LNCaP clone FGC (cell line): ENCODE results near the gene COQ8B.

Experiments
- DNase-seq: peaks from one replicate; pipeline ENCODE4 v3.0.0-alpha.2; 2011; ENCODE audit warnings: low read depth
- H3K4me3 ChIP-seq: 2 replicates; pipeline ENCODE4 v1.5.1; 2011; ENCODE audit warnings: mild to moderate bottlenecking, low read depth, low read length, control low read depth
- TF ChIP-seq, protein P1 (sequence below): IDR thresholded peaks from 2 replicates; pipeline ENCODE4 v1.5.1; 2012; ENCODE audit warnings: mild to moderate bottlenecking; ENCODE audit not compliant: control insufficient read depth, insufficient read depth; ENCODE audit errors: extremely low read depth

The COQ8B gene

DNA sequence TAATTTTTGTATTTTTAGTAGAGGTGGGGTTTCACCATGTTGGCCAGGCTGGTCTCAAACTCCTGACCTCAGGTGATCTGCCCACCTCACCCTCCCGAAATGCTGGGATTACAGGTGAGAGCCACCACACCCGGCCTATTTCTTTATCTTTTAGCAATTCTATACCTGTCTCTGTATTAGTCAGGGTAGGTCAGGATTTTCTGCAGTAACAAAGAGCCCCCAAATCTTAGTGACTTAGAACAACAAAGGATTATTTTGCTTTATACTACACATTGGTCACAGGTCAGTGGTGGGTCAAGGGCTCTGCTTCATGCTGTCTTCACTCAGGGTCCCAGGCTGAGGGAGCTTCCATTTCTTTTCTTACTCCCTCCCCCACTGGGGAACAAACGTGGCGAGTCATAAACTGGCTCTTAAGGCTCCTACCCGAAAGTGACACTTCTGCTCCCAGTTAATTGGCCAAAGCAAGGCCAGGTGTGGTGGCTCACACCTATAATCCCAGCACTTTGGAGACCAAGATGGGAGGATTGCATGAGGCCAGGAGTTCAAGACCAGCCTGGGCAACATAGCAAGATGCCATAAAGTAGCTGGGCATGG is 7.1 kb upstream of the COQ8B start:
- no peak overlapping the region for H3K4me3 ChIP-seq
- TF ChIP-seq, protein P1, sequence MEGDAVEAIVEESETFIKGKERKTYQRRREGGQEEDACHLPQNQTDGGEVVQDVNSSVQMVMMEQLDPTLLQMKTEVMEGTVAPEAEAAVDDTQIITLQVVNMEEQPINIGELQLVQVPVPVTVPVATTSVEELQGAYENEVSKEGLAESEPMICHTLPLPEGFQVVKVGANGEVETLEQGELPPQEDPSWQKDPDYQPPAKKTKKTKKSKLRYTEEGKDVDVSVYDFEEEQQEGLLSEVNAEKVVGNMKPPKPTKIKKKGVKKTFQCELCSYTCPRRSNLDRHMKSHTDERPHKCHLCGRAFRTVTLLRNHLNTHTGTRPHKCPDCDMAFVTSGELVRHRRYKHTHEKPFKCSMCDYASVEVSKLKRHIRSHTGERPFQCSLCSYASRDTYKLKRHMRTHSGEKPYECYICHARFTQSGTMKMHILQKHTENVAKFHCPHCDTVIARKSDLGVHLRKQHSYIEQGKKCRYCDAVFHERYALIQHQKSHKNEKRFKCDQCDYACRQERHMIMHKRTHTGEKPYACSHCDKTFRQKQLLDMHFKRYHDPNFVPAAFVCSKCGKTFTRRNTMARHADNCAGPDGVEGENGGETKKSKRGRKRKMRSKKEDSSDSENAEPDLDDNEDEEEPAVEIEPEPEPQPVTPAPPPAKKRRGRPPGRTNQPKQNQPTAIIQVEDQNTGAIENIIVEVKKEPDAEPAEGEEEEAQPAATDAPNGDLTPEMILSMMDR: no peak
- no peak for DNase-seq

DNA sequence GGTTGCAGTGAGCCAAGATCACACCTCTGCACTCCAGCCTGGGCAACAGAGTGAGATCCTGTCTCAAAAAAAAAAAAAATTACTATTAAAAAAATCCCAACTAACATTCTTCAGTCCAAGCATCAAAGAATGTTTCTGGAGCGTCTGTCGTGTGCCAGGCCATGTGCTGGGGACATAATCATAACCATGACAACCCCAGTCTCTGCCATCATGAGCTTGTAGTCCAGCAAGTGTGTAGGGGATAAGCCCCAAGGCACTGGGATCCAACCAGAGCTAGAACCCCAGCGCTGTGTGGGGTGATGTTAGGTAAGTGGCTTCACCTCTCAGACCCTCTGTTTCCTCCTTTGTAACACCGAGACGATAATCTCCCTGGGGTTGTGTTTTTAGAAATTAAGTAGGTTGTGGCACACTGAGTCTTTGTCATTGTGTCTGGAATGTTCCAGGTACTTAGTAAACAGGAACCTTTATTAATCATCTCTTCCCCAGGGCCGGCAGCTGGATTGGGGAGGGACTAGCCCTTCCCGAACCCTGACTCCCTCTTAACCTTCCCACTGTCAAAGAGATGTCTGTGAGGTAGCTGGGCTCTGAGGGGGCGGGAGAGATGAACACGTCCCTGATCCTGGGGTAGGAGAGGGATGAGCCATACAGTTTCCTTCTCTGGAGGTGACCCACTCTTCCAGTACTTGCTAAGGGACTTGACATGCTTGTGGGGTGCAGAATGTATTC is 5.4 kb upstream of the COQ8B start:
- no peak overlapping the region for H3K4me3 ChIP-seq
- TF ChIP-seq, protein P1: no peak
- no peak for DNase-seq

DNA sequence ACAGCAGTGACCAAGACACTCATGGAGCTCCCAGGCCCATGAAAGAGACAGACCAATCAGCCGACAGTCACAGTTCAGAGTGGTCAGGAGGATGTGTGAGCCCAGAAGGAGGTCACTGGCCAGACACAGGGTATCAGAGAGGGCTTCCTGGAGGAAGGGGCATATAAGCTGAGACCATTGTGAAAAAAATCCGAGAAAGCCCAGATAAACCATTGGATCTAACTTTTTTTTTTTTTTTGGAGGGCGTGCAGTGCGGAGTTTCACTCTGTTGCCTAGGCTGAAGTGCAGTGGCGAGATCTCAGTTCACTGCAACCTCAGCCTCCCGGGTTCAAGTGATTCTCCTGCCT is 4.4 kb upstream of the COQ8B start:
- TF ChIP-seq, protein P1: no peak
- H3K4me3 ChIP-seq: no peak overlapping the region
- DNase-seq: no peak

DNA sequence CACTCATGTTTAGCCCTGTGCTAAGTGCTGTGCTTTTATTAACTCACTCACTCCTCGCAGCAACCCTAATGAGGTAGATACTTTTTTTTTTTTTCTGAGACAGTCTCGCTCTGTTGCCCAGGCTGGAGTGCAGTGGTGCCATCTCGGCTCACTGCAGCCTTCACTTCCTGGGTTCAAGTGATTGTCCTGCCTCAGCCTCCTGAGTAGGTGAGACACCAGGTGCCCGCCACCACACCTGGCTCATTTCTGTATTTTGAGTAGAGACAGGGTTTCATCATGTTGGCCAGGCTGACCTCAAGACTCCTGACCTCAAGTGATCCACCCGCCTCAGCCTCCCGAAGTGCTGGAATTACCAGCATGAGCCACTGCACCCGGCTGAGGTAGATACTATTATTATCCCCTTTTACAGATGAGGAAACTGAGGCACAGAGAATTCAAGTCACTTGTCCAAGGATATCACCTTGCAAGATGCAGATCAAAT is 2.8 kb upstream of the COQ8B start:
- H3K4me3 ChIP-seq: peak overlapping the region; percentile 92
- no peak for DNase-seq
- TF ChIP-seq, protein P1: no peak

DNA sequence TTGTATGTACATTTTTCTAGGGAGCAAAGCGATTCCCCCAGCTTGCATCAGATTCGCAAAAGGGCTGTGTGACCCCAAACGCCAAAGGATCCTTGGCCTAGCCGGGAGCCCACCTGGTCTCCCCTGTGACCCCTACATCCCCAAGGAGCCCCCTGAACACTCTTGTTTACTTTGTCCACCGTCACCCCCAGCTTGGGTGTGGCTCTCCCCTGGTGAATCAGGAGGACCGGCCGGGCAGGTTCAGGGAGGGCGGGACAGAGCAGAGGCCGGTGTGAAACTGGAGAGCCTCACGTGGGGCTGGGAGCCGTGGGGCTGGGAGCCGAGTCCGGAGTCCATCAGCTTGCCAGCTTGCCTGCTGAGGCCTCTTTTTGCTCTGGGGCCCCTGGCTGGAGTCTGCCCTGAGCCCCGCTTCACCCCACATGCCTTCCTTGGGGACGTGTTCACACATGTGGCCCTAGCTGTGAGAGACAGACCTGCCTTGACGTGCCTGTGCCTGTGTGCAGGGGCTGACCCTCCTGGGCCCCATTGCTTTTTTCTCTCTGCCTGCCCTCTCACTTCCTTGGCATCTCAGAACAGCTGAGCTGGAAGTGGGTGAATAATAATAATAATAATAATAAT is 2.2 kb upstream of the COQ8B start:
- peak overlapping the region; percentile 92 for H3K4me3 ChIP-seq
- DNase-seq: no peak
- TF ChIP-seq, protein P1: no peak

DNA sequence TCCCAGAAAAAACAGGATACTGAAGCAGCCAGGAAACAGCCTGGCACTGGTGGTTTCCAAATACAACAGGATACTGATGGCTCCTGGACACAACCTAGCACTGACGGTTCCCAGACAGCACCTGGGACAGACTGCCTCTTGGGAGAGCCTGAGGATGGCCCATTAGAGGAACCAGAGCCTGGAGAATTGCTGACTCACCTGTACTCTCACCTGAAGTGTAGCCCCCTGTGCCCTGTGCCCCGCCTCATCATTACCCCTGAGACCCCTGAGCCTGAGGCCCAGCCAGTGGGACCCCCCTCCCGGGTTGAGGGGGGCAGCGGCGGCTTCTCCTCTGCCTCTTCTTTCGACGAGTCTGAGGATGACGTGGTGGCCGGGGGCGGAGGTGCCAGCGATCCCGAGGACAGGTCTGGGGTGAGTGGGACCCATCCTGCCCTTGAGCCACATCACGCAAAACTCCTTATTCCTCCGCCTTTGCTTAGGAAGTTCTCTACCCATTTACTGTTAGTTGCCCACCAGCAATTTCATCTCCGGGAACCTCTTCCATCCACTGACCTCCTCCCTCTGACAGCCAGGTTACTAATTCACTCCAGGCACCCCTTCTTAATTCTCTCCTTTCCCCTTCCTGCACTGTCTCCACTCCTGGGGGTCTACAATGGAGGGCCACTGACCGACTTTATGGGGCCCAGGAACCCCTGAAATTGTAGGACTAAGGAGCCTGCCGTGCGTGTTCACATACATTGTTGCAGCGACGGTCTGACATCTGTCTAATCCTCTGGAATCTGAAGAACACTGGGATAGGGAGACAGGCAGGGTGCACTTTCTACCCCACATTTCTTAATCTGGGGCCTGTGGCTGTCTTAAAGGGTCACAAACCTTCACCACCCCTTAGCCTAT is 1.4 kb upstream of the COQ8B start:
- H3K4me3 ChIP-seq: peak overlapping the region; percentile 92
- TF ChIP-seq, protein P1: no peak
- no peak for DNase-seq
